H1 (cell line): ENCODE data around the gene TSEN54. TPM values are rescaled to one million over a fixed set of nuclear protein-coding genes. Genes with fewer than 3 reads are reported as not detected.
A peak's percentile ranks its signal among the peaks of the same experiment; 100 is the strongest.

Source experiments
- CTCF ChIA-PET: fragments of 300-600 bp; sonication (Branson Sonifier 250); formaldehyde crosslinking; loops from one replicate; lab custom pipeline; 2021; ENCODE audit not compliant: partially characterized antibody; lab: Charles Lee
- POLR2A ChIA-PET: fragments of 300-600 bp; sonication (Branson Sonifier 250); formaldehyde crosslinking; loops from one replicate; lab custom pipeline; 2021; ENCODE audit warnings: inconsistent platforms; ENCODE audit not compliant: partially characterized antibody; lab: Charles Lee
- DNase-seq, 2 experiments: peaks; one replicate each; pipeline versions ENCODE4 v3.0.0 to v3.0.0-alpha.2; 2010 to 2022; ENCODE audit warnings: low spot score in 2 of 2, low read depth in 1 of 2, mixed read lengths in 1 of 2
- FAIRE-seq: peaks from 2 replicates; lab custom pipeline; 2011; peaks lifted over from hg19 to GRCh38; lab: Jason Lieb, UNC
- H2AFZ ChIP-seq: 2 replicates; pipeline ENCODE4 v1.8.1; 2012; ENCODE audit warnings: low read length, inconsistent platforms
- H2AK5ac ChIP-seq: 2 replicates; pipeline ENCODE4 v1.6.1; 2013; ENCODE audit warnings: low read depth, low read length
- H2BK120ac ChIP-seq: replicated peaks from 2 replicates; pipeline ENCODE3; 2013; ENCODE audit warnings: low read depth, low read length, inconsistent platforms
- H2BK12ac ChIP-seq: 2 replicates; pipeline ENCODE4 v1.6.1; 2013; ENCODE audit warnings: low read depth, low read length
- H2BK15ac ChIP-seq: 2 replicates; pipeline ENCODE4 v1.6.1; 2013; ENCODE audit warnings: low read length
- H2BK20ac ChIP-seq: 2 replicates; pipeline ENCODE4 v1.6.1; 2013; ENCODE audit warnings: low read length
- H2BK5ac ChIP-seq: 2 replicates; pipeline ENCODE4 v1.6.1; 2013; ENCODE audit warnings: low read depth, low read length
- H3K14ac ChIP-seq: 2 replicates; pipeline ENCODE4 v1.6.1; 2013; ENCODE audit warnings: inconsistent platforms; ENCODE audit not compliant: insufficient read length
- H3K18ac ChIP-seq: 2 replicates; pipeline ENCODE4 v1.6.1; 2013; ENCODE audit warnings: low read length; ENCODE audit errors: extremely low read depth
- H3K23ac ChIP-seq: 2 replicates; pipeline ENCODE4 v1.6.1; 2013; ENCODE audit warnings: inconsistent platforms; ENCODE audit not compliant: insufficient read length
- H3K23me2 ChIP-seq: 2 replicates; pipeline ENCODE4 v1.6.1; 2013; ENCODE audit warnings: low read depth, low read length
- H3K27ac ChIP-seq: 2 replicates; pipeline ENCODE4 v1.6.1; 2011; ENCODE audit warnings: low read depth, low read length, inconsistent platforms
- H3K27me3 ChIP-seq, 4 experiments: replicated peaks in 1 of 4; 1 replicate in 1 of 4; 2 replicates in 3 of 4; pipeline versions ENCODE4 v1.6.1 to v1.8.1; 2011 to 2013; ENCODE audit warnings: low read length in 3 of 4, mild to moderate bottlenecking in 3 of 4, inconsistent platforms in 2 of 4, mixed read lengths in 2 of 4, moderate library complexity in 1 of 4; ENCODE audit not compliant: control insufficient read depth in 3 of 4, insufficient read depth in 3 of 4; ENCODE audit errors: extremely low read depth in 1 of 4
- H3K36me3 ChIP-seq, 4 experiments: 2 replicates each; pipeline versions ENCODE4 v1.6.1 to v1.8.1; 2011 to 2013; ENCODE audit warnings: mild to moderate bottlenecking in 4 of 4, low read length in 3 of 4, moderate library complexity in 2 of 4, control low read depth in 1 of 4, inconsistent platforms in 1 of 4; ENCODE audit not compliant: insufficient read depth in 4 of 4, control insufficient read depth in 2 of 4
- H3K4ac ChIP-seq: replicated peaks from 2 replicates; pipeline ENCODE3; 2013; ENCODE audit warnings: low read length, low read depth, mixed read lengths, inconsistent platforms; ENCODE audit not compliant: insufficient read length
- H3K4me1 ChIP-seq, 4 experiments: replicated peaks in 1 of 4; 1 replicate in 1 of 4; 2 replicates in 3 of 4; pipeline versions ENCODE4 v1.6.1 to v1.8.1; 2011 to 2013; ENCODE audit warnings: low read length in 3 of 4, inconsistent platforms in 2 of 4, mixed read lengths in 1 of 4; ENCODE audit not compliant: insufficient read depth in 4 of 4, control insufficient read depth in 3 of 4
- H3K4me2 ChIP-seq, 2 experiments: 2 replicates each; pipeline versions ENCODE4 v1.6.1 to v1.8.1; 2011 to 2013; ENCODE audit warnings: low read depth in 2 of 2, low read length in 2 of 2, control low read depth in 1 of 2, inconsistent platforms in 1 of 2, mild to moderate bottlenecking in 1 of 2; ENCODE audit not compliant: insufficient read depth in 1 of 2
- H3K4me3 ChIP-seq, 4 experiments: fragments of 200-600, 300-600 bp in 1 of 4; sonication (generic), shearing (Covaris generic), sonication (Bioruptor Twin) in 1 of 4; 2 replicates each; pipeline versions ENCODE4 v1.5.1 to v1.8.1; 2011 to 2016; ENCODE audit warnings: low read length in 4 of 4, low read depth in 3 of 4, control low read depth in 2 of 4, inconsistent platforms in 2 of 4, mild to moderate bottlenecking in 2 of 4, mixed read lengths in 1 of 4, moderate library complexity in 1 of 4; ENCODE audit not compliant: insufficient read depth in 2 of 4; ENCODE audit errors: extremely low read depth in 1 of 4
- H3K56ac ChIP-seq: replicated peaks from 2 replicates; pipeline ENCODE3; 2013; ENCODE audit warnings: low read depth, mild to moderate bottlenecking, mixed read lengths, low read length, inconsistent platforms; ENCODE audit not compliant: insufficient read length
- H3K79me1 ChIP-seq: 2 replicates; pipeline ENCODE4 v1.6.1; 2013; ENCODE audit warnings: low read depth, low read length, control low read depth
- H3K79me2 ChIP-seq, 2 experiments: 2 replicates each; pipeline versions ENCODE4 v1.6.1 to v1.8.1; 2012 to 2013; ENCODE audit warnings: low read length in 2 of 2, mild to moderate bottlenecking in 2 of 2, inconsistent platforms in 1 of 2; ENCODE audit not compliant: insufficient read depth in 2 of 2, control insufficient read depth in 1 of 2
- H3K9ac ChIP-seq, 4 experiments: replicated peaks in 1 of 4; 1 replicate in 1 of 4; 2 replicates in 3 of 4; pipeline versions ENCODE4 v1.6.1 to v1.8.1; 2011 to 2013; ENCODE audit warnings: low read depth in 3 of 4, low read length in 3 of 4, control low read depth in 2 of 4, mild to moderate bottlenecking in 2 of 4, moderate library complexity in 2 of 4, inconsistent platforms in 1 of 4; ENCODE audit errors: extremely low read depth in 1 of 4
- H3K9me3 ChIP-seq, 2 experiments: 2 replicates each; pipeline versions ENCODE4 v1.6.1 to v1.8.1; 2012 to 2013; ENCODE audit warnings: mild to moderate bottlenecking in 2 of 2, moderate library complexity in 2 of 2, control low read depth in 1 of 2, inconsistent platforms in 1 of 2, low read depth in 1 of 2, low read length in 1 of 2, mixed read lengths in 1 of 2; ENCODE audit not compliant: insufficient read depth in 2 of 2
- H4K20me1 ChIP-seq, 2 experiments: replicated peaks in 1 of 2; 2 replicates each; pipeline versions ENCODE3 to v1.8.1; 2011 to 2013; ENCODE audit warnings: inconsistent platforms in 2 of 2, low read length in 2 of 2, mild to moderate bottlenecking in 1 of 2; ENCODE audit not compliant: insufficient read depth in 2 of 2, control insufficient read depth in 1 of 2
- H4K5ac ChIP-seq: 2 replicates; pipeline ENCODE4 v1.6.1; 2013; ENCODE audit warnings: low read length, low read depth, mixed read lengths, inconsistent platforms; ENCODE audit not compliant: insufficient read length
- H4K8ac ChIP-seq: 2 replicates; pipeline ENCODE4 v1.8.0; 2013; ENCODE audit warnings: mild to moderate bottlenecking, moderate library complexity, low read length, inconsistent platforms; ENCODE audit not compliant: insufficient read depth; ENCODE audit errors: extremely low read depth
- H4K91ac ChIP-seq: replicated peaks from 2 replicates; pipeline ENCODE3; 2013; ENCODE audit warnings: low read length, mixed read lengths, inconsistent platforms; ENCODE audit not compliant: insufficient read length
- ASH2L ChIP-seq: fragments of 200-600, 300-600 bp; sonication (generic); IDR thresholded peaks from one replicate; pipeline ENCODE4 v1.7.1; 2017; ENCODE audit warnings: low read length
- NRF1 ChIP-seq: IDR thresholded peaks from 2 replicates; pipeline ENCODE4 v1.6.1; 2011; ENCODE audit warnings: mild to moderate bottlenecking, low read depth, low read length, improper control_type of control experiment
- POLR2AphosphoS5 ChIP-seq: IDR thresholded peaks from 2 replicates; pipeline ENCODE4 v1.6.1; 2011; ENCODE audit warnings: low read depth, low read length
- POU5F1 ChIP-seq: IDR thresholded peaks from 2 replicates; pipeline ENCODE4 v1.6.1; 2011; ENCODE audit warnings: low read depth, mild to moderate bottlenecking, low read length, moderate library complexity
- RAD21 ChIP-seq, 2 experiments: IDR thresholded peaks in 1 of 2; conservative IDR thresholded peaks in 1 of 2; 2 replicates each; pipeline ENCODE4 v1.6.1; 2011; ENCODE audit warnings: low read depth in 2 of 2, low read length in 2 of 2, improper control_type of control experiment in 1 of 2, inconsistent platforms in 1 of 2, mild to moderate bottlenecking in 1 of 2, moderate library complexity in 1 of 2
- RXRA ChIP-seq: IDR thresholded peaks from 2 replicates; pipeline ENCODE4 v1.6.1; 2011; ENCODE audit warnings: low read depth, mild to moderate bottlenecking, low read length, moderate library complexity; ENCODE audit not compliant: insufficient read depth
- SRF ChIP-seq: IDR thresholded peaks from 2 replicates; pipeline ENCODE4 v1.6.1; 2011; ENCODE audit warnings: mild to moderate bottlenecking, low read depth, low read length, moderate library complexity
- USF2 ChIP-seq: IDR thresholded peaks from 2 replicates; pipeline ENCODE4 v1.6.1; 2011; ENCODE audit warnings: low read length, improper control_type of control experiment
- whole genome bisulfite sequencing, 2 experiments: shearing (Covaris generic) in 1 of 2; methylation state at CpG; one replicate each; pipeline versions ENCODE4 v1.1.6 to v1.1.7; 2013 to 2015; ENCODE audit warnings: low lambda C conversion rate in 2 of 2, mixed read lengths in 2 of 2, inconsistent platforms in 1 of 2, low coverage in 1 of 2, missing lambda C conversion rate in 1 of 2; ENCODE audit not compliant: insufficient replicate concordance in 2 of 2, insufficient coverage in 1 of 2, insufficient read length in 1 of 2; ENCODE audit errors: extremely low coverage in 1 of 2, missing lambda C conversion rate in 1 of 2; 5-methylcytosine and 5-hydroxymethylcytosine counted together
- polyA plus RNA-seq, 7 experiments: library from polyadenylated mRNA; depleted of rRNA in 3 of 7; stranded (reverse) in 5 of 7; unstranded in 2 of 7; fragments of >200 nt in 5 of 7; fragments of 200-250 nt in 2 of 7; gene quantifications; 1 replicate in 5 of 7; 2 replicates in 1 of 7; 4 replicates in 1 of 7; pipeline versions ENCODE4 v1.2.1 to v1.2.3, GENCODE V29; 2011 to 2013; ENCODE audit warnings: missing spikeins in 2 of 7, mixed read lengths in 2 of 7
- total RNA-seq: library from RNA; stranded (reverse); fragmentation: NEBNext Ultra II Directional; extraction: Animal tissue kit (Norgen Biotek cat#: 25700); gene quantifications from 2 replicates; pipeline ENCODE4 v1.2.1, GENCODE V29; 2021
- TF ChIP-seq, protein P1 (sequence below), 3 experiments: IDR thresholded peaks; 1 replicate in 2 of 3; 2 replicates in 1 of 3; pipeline versions ENCODE4 v1.5.1 to v1.6.1; 2011; ENCODE audit warnings: low read length in 3 of 3, mild to moderate bottlenecking in 3 of 3, inconsistent platforms in 2 of 3, low read depth in 1 of 3, moderate library complexity in 1 of 3; ENCODE audit not compliant: insufficient read depth in 1 of 3; ENCODE audit errors: control extremely low read depth in 1 of 3

TSEN54 gene
- total and polyA plus RNA-seq, 2 of the 8 experiments (the other 6 are each of a cell fraction or from before 2014, with no cell fraction given) = 43.6 to 60.3 TPM

DNA sequence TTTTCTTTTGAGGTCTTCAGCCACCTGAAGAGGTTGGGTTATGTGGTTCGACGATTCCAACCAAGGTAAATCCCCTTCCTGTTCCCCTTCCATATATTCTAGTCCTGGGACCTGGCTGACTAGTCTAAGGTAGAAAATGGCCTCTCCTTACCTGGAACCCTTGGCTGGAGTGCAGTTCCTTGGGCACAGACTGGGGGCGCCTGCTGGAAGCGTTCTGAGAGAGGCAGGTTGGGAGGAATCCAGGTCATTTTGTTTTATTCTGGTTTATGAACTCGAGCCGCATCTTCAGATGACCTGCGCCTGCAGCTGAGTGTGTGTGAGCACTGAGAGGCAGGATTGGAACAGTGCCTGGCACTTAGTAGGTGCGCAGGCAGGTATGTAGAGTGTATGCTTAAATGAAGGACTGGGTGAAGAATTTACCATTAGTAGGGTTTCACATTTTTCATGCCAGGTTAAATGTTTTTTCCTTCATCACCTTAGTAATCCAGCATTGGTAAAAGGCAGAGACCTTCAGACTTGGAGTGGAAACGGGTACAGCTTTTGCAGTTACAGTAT, 2.7 kb downstream of the TSEN54 start:
- no peak overlapping the region for H3K4me2 ChIP-seq
- H3K79me1 ChIP-seq = peaks cover 3% of the 10 kb centered on the region
- no peak overlapping the region for H3K27ac ChIP-seq
- no peak overlapping the region for H3K18ac ChIP-seq
- peaks cover 18% of the 10 kb centered on the region for H3K23me2 ChIP-seq
- no peak overlapping the region for H3K23ac ChIP-seq
- H2AK5ac ChIP-seq = no peak overlapping the region
- DNase-seq = no peak
- no peak overlapping the region for H2BK12ac ChIP-seq
- no peak overlapping the region for H3K4me3 ChIP-seq
- H3K27me3 ChIP-seq = no peaks in the 10 kb centered on the region
- H3K79me2 ChIP-seq = peaks cover 0 to 4% of the 10 kb centered on the region in 2 experiments; a peak in 1 of 4 replicates
- H3K9ac ChIP-seq = no peak overlapping the region
- H2BK120ac ChIP-seq = no peak overlapping the region
- CTCF ChIA-PET = interaction anchor here (0.6 to 3.5 kb wide), 23 partner anchors 8 to 316 kb away, joined by 3 to 18 read pairs (median 5); partner anchors contain the start of gene SMIM5
- no peak overlapping the region for H2AFZ ChIP-seq
- H3K56ac ChIP-seq = no peak overlapping the region
- H3K36me3 ChIP-seq = peaks cover 0 to 32% (median 8%) of the 10 kb centered on the region in 4 experiments; a peak in 6 of 8 replicates
- H4K91ac ChIP-seq = no peak overlapping the region
- H3K14ac ChIP-seq = no peak overlapping the region
- H3K9me3 ChIP-seq = no peaks in the 10 kb centered on the region
- no peak overlapping the region for H4K8ac ChIP-seq
- H2BK15ac ChIP-seq = no peak overlapping the region
- H2BK5ac ChIP-seq = no peak overlapping the region
- H4K5ac ChIP-seq = no peak overlapping the region
- POLR2A ChIA-PET = interaction anchor here (1.0 kb wide), 1 partner anchor 30 kb away, joined by 3 read pairs; no protein-coding TSS in a partner anchor
- FAIRE-seq = no peak
- WGBS, 2 experiments = 94% methylated on average over 9 of the region's 9 CpGs; no CpG with 5 or more reads in 1 of the 2 experiments
- H3K4me1 ChIP-seq = peaks cover 0 to 13% (median 7%) of the 10 kb centered on the region in 4 experiments; a peak in 6 of 7 replicates
- H2BK20ac ChIP-seq = no peak overlapping the region
- H3K4ac ChIP-seq = no peak overlapping the region
- H4K20me1 ChIP-seq = peaks cover 2 to 22% of the 10 kb centered on the region in 2 experiments
- peak in 1 of 2 experiments; percentile 40; a peak in 3 of 4 replicates for TF ChIP-seq RAD21 (IDR thresholded peaks at IDR 0.05 in 1 of 2, conservative IDR thresholded peaks at IDR 0.05 in 1 of 2; ENCODE audit: low read depth in 2 of 2, low read length in 2 of 2)
- no peak for TF ChIP-seq POU5F1
- TF ChIP-seq NRF1 = no peak
- TF ChIP-seq SRF = no peak
- TF ChIP-seq, protein P1, sequence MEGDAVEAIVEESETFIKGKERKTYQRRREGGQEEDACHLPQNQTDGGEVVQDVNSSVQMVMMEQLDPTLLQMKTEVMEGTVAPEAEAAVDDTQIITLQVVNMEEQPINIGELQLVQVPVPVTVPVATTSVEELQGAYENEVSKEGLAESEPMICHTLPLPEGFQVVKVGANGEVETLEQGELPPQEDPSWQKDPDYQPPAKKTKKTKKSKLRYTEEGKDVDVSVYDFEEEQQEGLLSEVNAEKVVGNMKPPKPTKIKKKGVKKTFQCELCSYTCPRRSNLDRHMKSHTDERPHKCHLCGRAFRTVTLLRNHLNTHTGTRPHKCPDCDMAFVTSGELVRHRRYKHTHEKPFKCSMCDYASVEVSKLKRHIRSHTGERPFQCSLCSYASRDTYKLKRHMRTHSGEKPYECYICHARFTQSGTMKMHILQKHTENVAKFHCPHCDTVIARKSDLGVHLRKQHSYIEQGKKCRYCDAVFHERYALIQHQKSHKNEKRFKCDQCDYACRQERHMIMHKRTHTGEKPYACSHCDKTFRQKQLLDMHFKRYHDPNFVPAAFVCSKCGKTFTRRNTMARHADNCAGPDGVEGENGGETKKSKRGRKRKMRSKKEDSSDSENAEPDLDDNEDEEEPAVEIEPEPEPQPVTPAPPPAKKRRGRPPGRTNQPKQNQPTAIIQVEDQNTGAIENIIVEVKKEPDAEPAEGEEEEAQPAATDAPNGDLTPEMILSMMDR (IDR thresholded peaks at IDR 0.05; ENCODE audit: control extremely low read depth in 1 of 3, insufficient read depth in 1 of 3, low read depth in 1 of 3, low read length in 3 of 3) = peak; percentile 24 to 38 (median 30)
- TF ChIP-seq USF2 = no peak
- no peak for TF ChIP-seq ASH2L
- TF ChIP-seq POLR2AphosphoS5 = no peak
- no peak for TF ChIP-seq RXRA
